HL-60 (cell line): ENCODE measurements around the gene HOXA7.

ENCODE experiments used
- DNase-seq, 2 experiments: peaks; one replicate each; pipeline ENCODE4 v3.0.0-alpha.2; 2010 to 2020; ENCODE audit warnings: low read depth in 1 of 2, low spot score in 1 of 2
- H3K27ac ChIP-seq: fragments of 250-450 bp; sonication (Bioruptor Pico); replicated peaks from 2 replicates; pipeline ENCODE4 v1.5.1; 2020; ENCODE audit warnings: mild to moderate bottlenecking, moderate library complexity
- H3K27me3 ChIP-seq: fragments of 250-450 bp; sonication (Bioruptor Pico); 2 replicates; pipeline ENCODE4 v1.5.1; 2021; ENCODE audit warnings: mild to moderate bottlenecking, moderate library complexity; ENCODE audit not compliant: insufficient read depth, poor library complexity, severe bottlenecking
- H3K4me3 ChIP-seq: replicated peaks from 2 replicates; pipeline ENCODE4 v1.5.1; 2011; ENCODE audit warnings: mild to moderate bottlenecking, control low read depth, low read length; ENCODE audit not compliant: insufficient read depth
- GABPA ChIP-seq: IDR thresholded peaks from 2 replicates; pipeline ENCODE4 v1.6.1; 2012; ENCODE audit warnings: low read depth
- POLR2AphosphoS5 ChIP-seq: IDR thresholded peaks from 2 replicates; pipeline ENCODE4 v1.6.1; 2012; ENCODE audit warnings: low read depth
- SPI1 ChIP-seq: IDR thresholded peaks from 2 replicates; pipeline ENCODE4 v1.6.1; 2012; ENCODE audit warnings: low read depth, mild to moderate bottlenecking, borderline replicate concordance
- TF ChIP-seq, protein P1 (sequence below): IDR thresholded peaks from one replicate; pipeline ENCODE4 v1.5.1; 2011; ENCODE audit warnings: low read length, control low read depth, inconsistent platforms; ENCODE audit not compliant: insufficient read depth
- TF ChIP-seq, protein P2 (sequence below): IDR thresholded peaks from 2 replicates; pipeline ENCODE4 v1.6.1; 2012; ENCODE audit warnings: low read depth; ENCODE audit not compliant: insufficient replicate concordance

Gene HOXA7

GRCh38 chr7:27138985-27139333, 17.5 kb downstream of the HOXA7 start:
- Histone ChIP-seq H3K27ac (no peak overlapping the region), H3K4me3 (no peak overlapping the region), H3K27me3 (peaks cover 3% of the 10 kb centered on the region)
- DNase-seq = no peak
- TF ChIP-seq POLR2AphosphoS5 (no peak), SPI1 (no peak), GABPA (no peak)
- TF ChIP-seq, protein P1, sequence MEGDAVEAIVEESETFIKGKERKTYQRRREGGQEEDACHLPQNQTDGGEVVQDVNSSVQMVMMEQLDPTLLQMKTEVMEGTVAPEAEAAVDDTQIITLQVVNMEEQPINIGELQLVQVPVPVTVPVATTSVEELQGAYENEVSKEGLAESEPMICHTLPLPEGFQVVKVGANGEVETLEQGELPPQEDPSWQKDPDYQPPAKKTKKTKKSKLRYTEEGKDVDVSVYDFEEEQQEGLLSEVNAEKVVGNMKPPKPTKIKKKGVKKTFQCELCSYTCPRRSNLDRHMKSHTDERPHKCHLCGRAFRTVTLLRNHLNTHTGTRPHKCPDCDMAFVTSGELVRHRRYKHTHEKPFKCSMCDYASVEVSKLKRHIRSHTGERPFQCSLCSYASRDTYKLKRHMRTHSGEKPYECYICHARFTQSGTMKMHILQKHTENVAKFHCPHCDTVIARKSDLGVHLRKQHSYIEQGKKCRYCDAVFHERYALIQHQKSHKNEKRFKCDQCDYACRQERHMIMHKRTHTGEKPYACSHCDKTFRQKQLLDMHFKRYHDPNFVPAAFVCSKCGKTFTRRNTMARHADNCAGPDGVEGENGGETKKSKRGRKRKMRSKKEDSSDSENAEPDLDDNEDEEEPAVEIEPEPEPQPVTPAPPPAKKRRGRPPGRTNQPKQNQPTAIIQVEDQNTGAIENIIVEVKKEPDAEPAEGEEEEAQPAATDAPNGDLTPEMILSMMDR = no peak
- TF ChIP-seq, protein P2, sequence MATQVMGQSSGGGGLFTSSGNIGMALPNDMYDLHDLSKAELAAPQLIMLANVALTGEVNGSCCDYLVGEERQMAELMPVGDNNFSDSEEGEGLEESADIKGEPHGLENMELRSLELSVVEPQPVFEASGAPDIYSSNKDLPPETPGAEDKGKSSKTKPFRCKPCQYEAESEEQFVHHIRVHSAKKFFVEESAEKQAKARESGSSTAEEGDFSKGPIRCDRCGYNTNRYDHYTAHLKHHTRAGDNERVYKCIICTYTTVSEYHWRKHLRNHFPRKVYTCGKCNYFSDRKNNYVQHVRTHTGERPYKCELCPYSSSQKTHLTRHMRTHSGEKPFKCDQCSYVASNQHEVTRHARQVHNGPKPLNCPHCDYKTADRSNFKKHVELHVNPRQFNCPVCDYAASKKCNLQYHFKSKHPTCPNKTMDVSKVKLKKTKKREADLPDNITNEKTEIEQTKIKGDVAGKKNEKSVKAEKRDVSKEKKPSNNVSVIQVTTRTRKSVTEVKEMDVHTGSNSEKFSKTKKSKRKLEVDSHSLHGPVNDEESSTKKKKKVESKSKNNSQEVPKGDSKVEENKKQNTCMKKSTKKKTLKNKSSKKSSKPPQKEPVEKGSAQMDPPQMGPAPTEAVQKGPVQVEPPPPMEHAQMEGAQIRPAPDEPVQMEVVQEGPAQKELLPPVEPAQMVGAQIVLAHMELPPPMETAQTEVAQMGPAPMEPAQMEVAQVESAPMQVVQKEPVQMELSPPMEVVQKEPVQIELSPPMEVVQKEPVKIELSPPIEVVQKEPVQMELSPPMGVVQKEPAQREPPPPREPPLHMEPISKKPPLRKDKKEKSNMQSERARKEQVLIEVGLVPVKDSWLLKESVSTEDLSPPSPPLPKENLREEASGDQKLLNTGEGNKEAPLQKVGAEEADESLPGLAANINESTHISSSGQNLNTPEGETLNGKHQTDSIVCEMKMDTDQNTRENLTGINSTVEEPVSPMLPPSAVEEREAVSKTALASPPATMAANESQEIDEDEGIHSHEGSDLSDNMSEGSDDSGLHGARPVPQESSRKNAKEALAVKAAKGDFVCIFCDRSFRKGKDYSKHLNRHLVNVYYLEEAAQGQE = no peak

GRCh38 chr7:27138472-27138871, 18.0 kb downstream of the HOXA7 start:
- no peak overlapping the region for H3K27ac ChIP-seq
- peaks cover 3% of the 10 kb centered on the region for H3K27me3 ChIP-seq
- no peak for DNase-seq
- TF ChIP-seq, protein P1 = no peak
- TF ChIP-seq POLR2AphosphoS5 (no peak), SPI1 (no peak), GABPA (no peak)
- TF ChIP-seq, protein P2 = no peak
- H3K4me3 ChIP-seq = no peak overlapping the region

- H3K27ac ChIP-seq = peak overlapping the region; percentile 33; the same call in 1 of the 2 replicates
- H3K4me3 ChIP-seq = no peak overlapping the region
- DNase-seq = no peak
- TF ChIP-seq GABPA = no peak
- TF ChIP-seq SPI1 = no peak
- peaks cover 3% of the 10 kb centered on the region for H3K27me3 ChIP-seq
Observed at GRCh38 chr7:27137640-27138315, 18.7 kb downstream of the HOXA7 start.

- peaks cover 3% of the 10 kb centered on the region for H3K27me3 ChIP-seq
- H3K4me3 ChIP-seq = no peak overlapping the region
- no peak overlapping the region for H3K27ac ChIP-seq
- DNase-seq = peak in 1 of 2 experiments; percentile 55
- TF ChIP-seq, protein P2 = no peak
- TF ChIP-seq POLR2AphosphoS5 (no peak), GABPA (no peak), SPI1 (no peak)
- TF ChIP-seq, protein P1 = no peak
Observed at GRCh38 chr7:27134392-27134791, 22.1 kb downstream of the HOXA7 start.
